Vagina (tissue), 2 donors: Measurements from ENCODE around the gene ABCC1. TPM values are rescaled to one million over a fixed set of nuclear protein-coding genes. Genes with fewer than 3 reads are reported as not detected.

Experiments used
- DNase-seq, 2 donors: peaks; one replicate each; pipeline ENCODE4 v3.0.0-alpha.2; 2017; ENCODE audit errors: extremely low spot score in 2 of 2
- H3K27ac ChIP-seq: fragments of 200-600 bp; sonication (generic); one replicate; pipeline ENCODE4 v1.5.1; 2019
- H3K27me3 ChIP-seq: fragments of 200-600 bp; sonication (generic); one replicate; pipeline ENCODE4 v1.5.1; 2019
- H3K36me3 ChIP-seq, 2 donors: fragments of 200-600 bp; sonication (generic); one replicate each; pipeline ENCODE4 v1.5.1; 2017 to 2019
- H3K4me1 ChIP-seq: fragments of 200-600 bp; sonication (generic); one replicate; pipeline ENCODE4 v1.5.1; 2019
- H3K4me3 ChIP-seq, 2 donors: fragments of 200-600 bp; sonication (generic); 1 replicate in 1 of 2; 2 replicates in 1 of 2; pipeline ENCODE4 v1.5.1; 2016 to 2019
- H3K9me3 ChIP-seq: fragments of 200-600 bp; sonication (generic); one replicate; pipeline ENCODE4 v1.5.1; 2019
- POLR2A ChIP-seq, 2 donors: fragments of 450-650 bp; IDR thresholded peaks; one replicate each; pipeline ENCODE4 v1.6.1; 2017; ENCODE audit warnings: antibody characterized with exemption in 2 of 2, mild to moderate bottlenecking in 2 of 2, moderate library complexity in 2 of 2
- POLR2AphosphoS5 ChIP-seq, 2 donors: sonication (generic); formaldehyde crosslinking; IDR thresholded peaks; one replicate each; pipeline ENCODE4 v1.9.0; 2017; ENCODE audit warnings: antibody characterized with exemption in 2 of 2, mild to moderate bottlenecking in 2 of 2, low read depth in 1 of 2; ENCODE audit not compliant: insufficient read depth in 1 of 2
- intact Hi-C: fragments of 100-400 bp; cut with DNase I; formaldehyde crosslinking; loops from one replicate; pipeline ENCODE4 v1.15.1; 2023
- total RNA-seq: library from RNA; depleted of rRNA; stranded (reverse); fragments of >200 nt; gene quantifications from one replicate; pipeline ENCODE4 v1.2.3, GENCODE V29; 2016
- TF ChIP-seq, protein P1 (sequence below), 3 experiments: fragments of 450-650 bp in 2 of 3; fragments of 200-600 bp in 1 of 3; sonication (generic) in 1 of 3; IDR thresholded peaks; one replicate each; pipeline ENCODE4 v1.5.1; 2017 to 2019; ENCODE audit warnings: antibody characterized with exemption in 3 of 3, mild to moderate bottlenecking in 2 of 3, moderate library complexity in 2 of 3

The ABCC1 gene
- total RNA-seq, 1 donor from 2014 or later: 47.9 TPM

DNA sequence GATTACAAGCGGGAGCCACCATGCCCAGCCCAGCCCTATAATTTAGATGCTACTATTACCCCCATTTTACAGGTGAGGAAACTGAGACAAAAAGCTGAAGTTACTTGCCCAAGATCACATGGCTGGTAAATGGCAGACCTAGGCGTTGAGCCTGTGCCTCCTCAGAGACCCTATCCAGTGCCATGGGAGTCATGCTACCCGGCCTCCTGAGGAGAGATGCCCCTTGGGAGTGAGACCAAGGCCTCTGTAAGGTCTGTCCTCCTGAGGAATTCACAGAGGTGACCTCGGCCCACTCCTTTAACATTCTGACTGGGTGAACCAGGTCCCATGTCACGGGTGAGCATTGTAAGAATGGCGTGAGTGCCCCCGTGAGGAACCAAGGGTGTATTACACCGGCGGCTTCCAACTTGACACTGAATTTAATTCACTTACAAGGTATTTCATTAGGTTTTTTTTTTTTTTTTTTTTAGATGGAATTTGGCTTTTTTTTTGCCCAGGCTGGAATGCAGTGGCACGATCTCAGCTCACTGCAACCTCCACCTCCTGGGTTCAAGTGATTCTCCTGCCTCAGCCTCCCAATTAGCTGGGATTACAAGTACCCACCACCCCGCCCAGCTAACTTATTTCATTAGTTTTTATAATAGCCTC is 178.2 kb downstream of the ABCC1 start:
- H3K4me1 ChIP-seq: no peaks in the 10 kb centered on the region
- peaks cover 0 to 56% of the 10 kb centered on the region in 2 donors for H3K36me3 ChIP-seq
- intact Hi-C loops: loop anchor here (5.0 kb wide), 1 partner anchor 255 kb away; no protein-coding TSS in a partner anchor
- TF ChIP-seq POLR2AphosphoS5 (IDR thresholded peaks at IDR 0.05; ENCODE audit: insufficient read depth in 1 of 2, low read depth in 1 of 2) (no peak), POLR2A (IDR thresholded peaks at IDR 0.05) (no peak)
- TF ChIP-seq, protein P1, sequence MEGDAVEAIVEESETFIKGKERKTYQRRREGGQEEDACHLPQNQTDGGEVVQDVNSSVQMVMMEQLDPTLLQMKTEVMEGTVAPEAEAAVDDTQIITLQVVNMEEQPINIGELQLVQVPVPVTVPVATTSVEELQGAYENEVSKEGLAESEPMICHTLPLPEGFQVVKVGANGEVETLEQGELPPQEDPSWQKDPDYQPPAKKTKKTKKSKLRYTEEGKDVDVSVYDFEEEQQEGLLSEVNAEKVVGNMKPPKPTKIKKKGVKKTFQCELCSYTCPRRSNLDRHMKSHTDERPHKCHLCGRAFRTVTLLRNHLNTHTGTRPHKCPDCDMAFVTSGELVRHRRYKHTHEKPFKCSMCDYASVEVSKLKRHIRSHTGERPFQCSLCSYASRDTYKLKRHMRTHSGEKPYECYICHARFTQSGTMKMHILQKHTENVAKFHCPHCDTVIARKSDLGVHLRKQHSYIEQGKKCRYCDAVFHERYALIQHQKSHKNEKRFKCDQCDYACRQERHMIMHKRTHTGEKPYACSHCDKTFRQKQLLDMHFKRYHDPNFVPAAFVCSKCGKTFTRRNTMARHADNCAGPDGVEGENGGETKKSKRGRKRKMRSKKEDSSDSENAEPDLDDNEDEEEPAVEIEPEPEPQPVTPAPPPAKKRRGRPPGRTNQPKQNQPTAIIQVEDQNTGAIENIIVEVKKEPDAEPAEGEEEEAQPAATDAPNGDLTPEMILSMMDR (IDR thresholded peaks at IDR 0.05): peak; percentile 80 to 88 (median 84)
- H3K27me3 ChIP-seq: no peaks in the 10 kb centered on the region
- DNase-seq: no peak
- no peaks in the 10 kb centered on the region for H3K9me3 ChIP-seq
- no peak overlapping the region for H3K4me3 ChIP-seq
- no peak overlapping the region for H3K27ac ChIP-seq

DNA sequence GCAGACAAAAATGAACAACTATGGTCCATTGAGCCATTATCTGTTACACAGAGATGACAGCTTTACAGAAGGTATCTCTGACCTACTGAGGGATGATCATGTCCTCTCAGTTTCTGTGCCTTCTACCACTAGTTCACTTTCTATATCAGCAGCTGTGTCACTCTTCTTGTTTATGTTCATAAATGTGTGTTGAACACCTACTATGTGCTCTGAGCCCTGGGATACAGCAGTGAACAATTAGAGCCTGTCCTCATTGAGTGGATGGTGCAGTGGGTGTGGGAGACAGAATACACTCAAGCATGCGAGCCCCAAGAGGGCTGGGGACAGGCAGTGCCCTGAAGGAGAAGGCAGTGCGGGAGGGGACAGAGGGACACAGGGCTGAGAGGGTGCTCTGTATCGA is 181.8 kb downstream of the ABCC1 start:
- no peak overlapping the region for H3K27ac ChIP-seq
- no peaks in the 10 kb centered on the region for H3K27me3 ChIP-seq
- peaks cover 0 to 51% of the 10 kb centered on the region in 2 donors for H3K36me3 ChIP-seq
- intact Hi-C loops: no loop called here
- H3K4me1 ChIP-seq: no peaks in the 10 kb centered on the region
- H3K9me3 ChIP-seq: no peaks in the 10 kb centered on the region
- H3K4me3 ChIP-seq: no peak overlapping the region
- DNase-seq: no peak
- TF ChIP-seq, protein P1 (IDR thresholded peaks at IDR 0.05): no peak
- TF ChIP-seq POLR2AphosphoS5 (IDR thresholded peaks at IDR 0.05; ENCODE audit: insufficient read depth in 1 of 2, low read depth in 1 of 2) (no peak), POLR2A (IDR thresholded peaks at IDR 0.05) (no peak)

DNA sequence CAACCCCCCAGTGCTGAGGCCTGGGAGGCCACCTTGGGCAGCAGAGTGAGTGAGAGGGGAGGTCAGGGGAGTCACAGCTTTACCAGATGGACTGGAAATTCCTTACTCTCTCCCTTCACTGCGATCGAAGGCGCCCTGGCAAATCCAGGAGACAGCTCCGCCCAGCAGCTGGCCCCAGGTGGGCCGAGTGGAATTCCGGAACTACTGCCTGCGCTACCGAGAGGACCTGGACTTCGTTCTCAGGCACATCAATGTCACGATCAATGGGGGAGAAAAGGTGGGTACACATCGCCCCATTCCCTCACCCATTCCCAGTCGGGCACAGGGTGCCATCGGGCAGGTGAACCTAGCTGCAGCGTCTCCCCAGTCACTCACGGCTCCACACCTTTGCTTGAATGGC is 182.2 kb downstream of the ABCC1 start:
- intact Hi-C loops: no loop called here
- TF ChIP-seq POLR2AphosphoS5 (IDR thresholded peaks at IDR 0.05; ENCODE audit: insufficient read depth in 1 of 2, low read depth in 1 of 2) (no peak), POLR2A (IDR thresholded peaks at IDR 0.05) (no peak)
- TF ChIP-seq, protein P1 (IDR thresholded peaks at IDR 0.05): no peak
- no peaks in the 10 kb centered on the region for H3K27me3 ChIP-seq
- H3K27ac ChIP-seq: no peak overlapping the region
- no peaks in the 10 kb centered on the region for H3K9me3 ChIP-seq
- no peaks in the 10 kb centered on the region for H3K4me1 ChIP-seq
- H3K4me3 ChIP-seq: no peak overlapping the region
- peaks cover 0 to 55% of the 10 kb centered on the region in 2 donors for H3K36me3 ChIP-seq
- DNase-seq: no peak

DNA sequence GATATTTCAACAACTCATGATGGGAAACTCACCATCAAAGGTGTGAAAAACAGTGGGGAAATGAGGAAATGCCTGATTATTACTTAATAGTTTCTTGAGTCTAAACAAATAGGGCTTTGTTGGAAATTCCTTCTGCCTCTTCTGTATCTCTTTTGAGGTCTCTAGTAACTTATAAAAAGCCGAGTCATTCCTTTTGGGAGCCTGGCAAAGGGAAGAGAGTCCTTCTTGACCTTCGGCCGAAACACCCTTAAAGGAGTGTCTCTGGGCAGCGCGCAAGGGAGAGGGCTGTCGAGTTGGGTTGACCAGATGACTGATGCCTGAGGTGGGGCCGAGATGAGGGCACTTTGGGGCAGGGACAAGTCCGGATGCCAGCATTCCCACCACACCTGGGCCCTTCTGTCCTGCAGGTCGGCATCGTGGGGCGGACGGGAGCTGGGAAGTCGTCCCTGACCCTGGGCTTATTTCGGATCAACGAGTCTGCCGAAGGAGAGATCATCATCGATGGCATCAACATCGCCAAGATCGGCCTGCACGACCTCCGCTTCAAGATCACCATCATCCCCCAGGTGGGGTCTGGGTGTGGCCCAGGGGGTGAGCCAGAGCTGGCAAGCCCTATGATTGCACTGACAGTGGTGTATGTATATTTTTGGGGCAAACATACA is 184.7 kb downstream of the ABCC1 start:
- Histone ChIP-seq H3K4me1 (no peaks in the 10 kb centered on the region), H3K27ac (no peak overlapping the region), H3K36me3 (peaks cover 3 to 73% of the 10 kb centered on the region in 2 donors), H3K4me3 (no peak overlapping the region), H3K27me3 (no peaks in the 10 kb centered on the region), H3K9me3 (no peaks in the 10 kb centered on the region)
- TF ChIP-seq, protein P1 (IDR thresholded peaks at IDR 0.05): no peak
- no peak for TF ChIP-seq POLR2AphosphoS5 (IDR thresholded peaks at IDR 0.05; ENCODE audit: insufficient read depth in 1 of 2, low read depth in 1 of 2)
- TF ChIP-seq POLR2A (IDR thresholded peaks at IDR 0.05): no peak
- intact Hi-C loops: no loop called here
- no peak for DNase-seq

DNA sequence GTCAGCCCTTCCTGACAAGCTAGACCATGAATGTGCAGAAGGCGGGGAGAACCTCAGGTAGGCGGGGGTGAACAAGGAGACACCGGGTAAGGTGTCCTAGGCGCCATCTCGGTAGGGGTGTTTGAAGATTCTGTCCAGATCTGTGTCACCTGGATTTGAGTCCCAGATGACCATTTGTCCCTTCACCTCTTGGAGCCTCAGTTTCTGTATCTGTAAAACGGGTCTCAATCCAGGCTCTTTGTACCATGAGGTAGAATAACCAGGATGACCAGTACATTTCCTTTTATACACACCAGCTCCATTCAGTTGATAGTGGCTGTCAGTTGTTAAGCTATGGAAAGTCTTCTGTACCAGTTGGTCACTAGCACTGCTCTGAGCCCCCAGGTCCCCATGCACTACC is 187.2 kb downstream of the ABCC1 start:
- DNase-seq: no peak
- Histone ChIP-seq H3K4me1 (no peaks in the 10 kb centered on the region), H3K9me3 (no peaks in the 10 kb centered on the region), H3K4me3 (no peak overlapping the region), H3K27ac (no peak overlapping the region), H3K36me3 (peaks cover 7 to 79% of the 10 kb centered on the region in 2 donors), H3K27me3 (no peaks in the 10 kb centered on the region)
- TF ChIP-seq, protein P1 (IDR thresholded peaks at IDR 0.05): no peak
- TF ChIP-seq POLR2AphosphoS5 (IDR thresholded peaks at IDR 0.05; ENCODE audit: insufficient read depth in 1 of 2, low read depth in 1 of 2) (no peak), POLR2A (IDR thresholded peaks at IDR 0.05) (no peak)
- intact Hi-C loops: no loop called here
